ENCODE data around the gene COL4A2.

GRCh38 chr13:110455941-110456340, 148.9 kb downstream of the COL4A2 start:
- TF ChIP-seq CTCF (IDR thresholded peaks at IDR 0.05; ENCODE audit: low read length), result peak; percentile 99
- TF ChIP-seq EZH2 (IDR thresholded peaks at IDR 0.05; ENCODE audit: borderline replicate concordance, low read length), result no peak
